Measurements from ENCODE around the gene KISS1. TPM values are rescaled to one million over a fixed set of nuclear protein-coding genes. Genes with fewer than 3 reads are reported as not detected.

The KISS1 gene
- polyA plus RNA-seq, 1 donor: 2.8 TPM

DNA sequence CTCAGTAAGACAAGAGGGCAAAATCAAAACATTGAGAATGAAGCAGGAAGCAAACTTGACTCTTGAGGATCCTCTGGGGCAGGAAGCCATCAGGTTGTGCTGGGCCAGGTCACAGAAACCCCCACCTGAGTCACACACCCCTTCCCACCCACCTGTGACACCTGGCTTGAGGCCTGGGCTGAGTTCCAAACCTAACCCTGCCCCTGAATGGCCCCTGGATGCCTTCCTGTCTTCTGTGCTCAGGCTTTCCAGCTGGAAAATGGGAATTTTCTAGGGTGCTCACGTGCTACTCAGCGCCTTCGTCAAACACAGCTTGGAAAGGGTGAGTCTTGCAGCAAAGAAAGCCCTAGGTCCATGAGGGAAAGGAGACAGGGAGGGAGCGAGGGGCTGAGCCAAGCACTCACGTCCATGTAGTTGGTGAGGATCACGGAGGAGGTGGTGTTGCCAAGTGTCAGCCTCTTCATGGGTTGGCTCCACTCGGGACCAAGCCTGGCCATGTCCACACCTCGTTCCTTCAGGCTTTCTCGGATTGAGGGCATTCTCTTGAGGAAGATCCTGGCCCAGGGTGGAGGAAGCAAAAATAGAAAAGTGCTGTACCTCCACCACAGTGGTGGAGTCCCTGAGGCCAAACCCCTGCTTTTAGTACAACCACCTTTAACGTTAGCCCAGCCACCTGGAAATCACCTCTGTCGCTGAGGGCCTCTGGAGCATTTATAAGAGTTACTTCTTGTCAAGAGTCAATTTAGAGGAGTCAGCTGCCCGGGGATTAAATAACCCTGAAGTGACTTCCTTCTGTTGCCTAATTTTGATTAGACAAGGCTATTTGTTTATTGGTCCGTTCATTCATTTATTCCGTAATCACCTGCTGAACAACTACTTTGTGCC, 34.4 kb downstream of the KISS1 start:
- no peak for DNase-seq
- Histone ChIP-seq H3K27me3 (ENCODE audit: control insufficient read depth, insufficient read depth, low read length) (no peaks in the 10 kb centered on the region), H3K27ac (ENCODE audit: low read length) (no peak overlapping the region), H3K4me3 (ENCODE audit: low read length) (no peak overlapping the region), H3K9me3 (ENCODE audit: control insufficient read depth, low read depth, low read length) (no peaks in the 10 kb centered on the region), H3K36me3 (ENCODE audit: control insufficient read depth, insufficient read depth, low read length) (no peaks in the 10 kb centered on the region), H3K4me1 (ENCODE audit: control insufficient read depth, insufficient read depth, low read length) (no peaks in the 10 kb centered on the region)
- no CpG with 5 or more reads among the region's 14 CpGs for WGBS (ENCODE audit: insufficient coverage, low lambda C conversion rate)

DNA sequence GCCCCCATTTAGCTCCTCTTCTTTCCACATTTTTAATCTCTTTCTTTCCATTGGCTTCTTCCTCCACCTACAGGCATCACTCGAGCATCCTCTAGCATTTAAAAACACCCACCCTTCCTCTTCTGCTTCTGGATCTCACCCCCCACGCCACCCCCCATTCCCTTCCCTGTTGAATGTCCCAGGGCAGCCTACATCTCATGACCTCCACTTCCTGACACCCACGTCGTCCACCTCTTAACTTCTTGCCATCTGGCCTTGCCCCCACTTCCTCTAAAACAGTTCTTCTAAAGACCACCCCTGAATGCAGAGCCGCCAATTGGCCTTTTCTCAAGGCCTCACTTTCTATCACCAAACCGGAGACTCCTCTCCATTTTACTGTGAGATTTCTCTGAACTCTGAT, 38.3 kb downstream of the KISS1 start:
- no peak overlapping the region for H3K4me3 ChIP-seq (ENCODE audit: low read length)
- no peaks in the 10 kb centered on the region for H3K36me3 ChIP-seq (ENCODE audit: control insufficient read depth, insufficient read depth, low read length)
- no peak overlapping the region for H3K27ac ChIP-seq (ENCODE audit: low read length)
- peaks cover 2% of the 10 kb centered on the region for H3K4me1 ChIP-seq (ENCODE audit: control insufficient read depth, insufficient read depth, low read length)
- no peak for DNase-seq
- no peaks in the 10 kb centered on the region for H3K27me3 ChIP-seq (ENCODE audit: control insufficient read depth, insufficient read depth, low read length)
- 66% methylated on average over 3 of the region's 6 CpGs for WGBS (ENCODE audit: insufficient coverage, low lambda C conversion rate)
- no peaks in the 10 kb centered on the region for H3K9me3 ChIP-seq (ENCODE audit: control insufficient read depth, low read depth, low read length)

DNA sequence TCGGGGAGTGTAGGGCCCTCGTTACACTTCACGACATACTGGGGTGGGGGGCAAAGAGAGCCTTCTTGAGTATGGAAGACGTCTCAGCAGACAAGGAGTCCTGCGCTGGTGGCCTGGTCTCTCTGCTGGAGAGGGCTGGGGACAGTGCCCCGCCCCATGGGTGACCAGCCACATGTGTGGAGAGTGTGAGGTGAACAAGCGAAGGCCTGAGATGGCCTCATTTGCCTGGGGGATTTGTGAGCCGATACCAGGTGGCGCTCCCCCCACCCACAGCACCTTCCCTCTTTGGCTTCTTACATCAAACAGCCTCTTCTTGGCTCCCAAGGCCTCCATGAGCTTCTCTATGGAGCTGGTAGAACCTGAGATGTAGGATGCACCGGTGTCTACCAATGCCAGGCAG, 40.4 kb downstream of the KISS1 start:
- H3K9me3 ChIP-seq (ENCODE audit: control insufficient read depth, low read depth, low read length): no peaks in the 10 kb centered on the region
- DNase-seq: no peak
- no CpG with 5 or more reads among the region's 10 CpGs for WGBS (ENCODE audit: insufficient coverage, low lambda C conversion rate)

DNA sequence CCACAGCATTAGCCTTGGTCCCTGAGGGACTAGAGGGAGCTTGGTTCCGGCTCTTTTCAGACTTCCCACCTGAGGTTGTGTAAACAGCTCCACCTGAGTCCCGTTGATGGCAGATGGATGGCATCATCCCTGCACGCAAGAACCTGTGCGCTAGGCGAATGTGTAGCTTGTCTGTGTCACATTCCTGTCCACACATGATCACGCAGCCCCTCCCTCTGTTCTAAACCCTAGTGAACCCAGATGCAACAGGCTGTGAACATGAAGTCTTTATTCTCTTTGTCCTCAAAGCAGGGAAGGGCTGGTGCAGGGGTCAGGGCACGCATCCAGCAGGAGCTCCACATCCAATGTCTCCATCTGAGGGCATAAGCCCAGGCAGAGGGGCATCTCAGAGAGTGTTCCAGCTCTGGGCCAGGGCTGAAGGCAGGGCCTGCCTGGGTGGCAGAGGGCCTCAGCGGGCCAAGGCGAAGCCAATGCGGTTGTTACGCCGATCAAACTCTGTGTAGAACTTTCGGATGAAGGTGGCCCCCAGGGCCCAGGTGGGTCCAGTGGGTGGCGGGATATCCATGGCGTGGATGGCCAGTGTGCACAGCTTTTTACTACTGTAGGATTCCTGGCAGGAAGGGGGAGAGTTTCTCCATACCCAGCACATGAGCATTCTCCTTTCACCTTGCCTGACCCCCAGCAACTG, 41.6 kb downstream of the KISS1 start:
- Histone ChIP-seq H3K4me1 (ENCODE audit: control insufficient read depth, insufficient read depth, low read length) (peaks cover 18% of the 10 kb centered on the region), H3K27me3 (ENCODE audit: control insufficient read depth, insufficient read depth, low read length) (no peaks in the 10 kb centered on the region), H3K27ac (ENCODE audit: low read length) (no peak overlapping the region), H3K36me3 (ENCODE audit: control insufficient read depth, insufficient read depth, low read length) (no peaks in the 10 kb centered on the region), H3K4me3 (ENCODE audit: low read length) (no peak overlapping the region), H3K9me3 (ENCODE audit: control insufficient read depth, low read depth, low read length) (no peaks in the 10 kb centered on the region)
- no peak for DNase-seq
- no CpG with 5 or more reads among the region's 15 CpGs for WGBS (ENCODE audit: insufficient coverage, low lambda C conversion rate)

More for the DNA sequence above, 40.4 kb downstream of the KISS1 start:
- Histone ChIP-seq H3K27ac (ENCODE audit: low read length) (no peak overlapping the region), H3K4me1 (ENCODE audit: control insufficient read depth, insufficient read depth, low read length) (peaks cover 15% of the 10 kb centered on the region), H3K36me3 (ENCODE audit: control insufficient read depth, insufficient read depth, low read length) (no peaks in the 10 kb centered on the region), H3K4me3 (ENCODE audit: low read length) (no peak overlapping the region), H3K27me3 (ENCODE audit: control insufficient read depth, insufficient read depth, low read length) (no peaks in the 10 kb centered on the region)

DNA sequence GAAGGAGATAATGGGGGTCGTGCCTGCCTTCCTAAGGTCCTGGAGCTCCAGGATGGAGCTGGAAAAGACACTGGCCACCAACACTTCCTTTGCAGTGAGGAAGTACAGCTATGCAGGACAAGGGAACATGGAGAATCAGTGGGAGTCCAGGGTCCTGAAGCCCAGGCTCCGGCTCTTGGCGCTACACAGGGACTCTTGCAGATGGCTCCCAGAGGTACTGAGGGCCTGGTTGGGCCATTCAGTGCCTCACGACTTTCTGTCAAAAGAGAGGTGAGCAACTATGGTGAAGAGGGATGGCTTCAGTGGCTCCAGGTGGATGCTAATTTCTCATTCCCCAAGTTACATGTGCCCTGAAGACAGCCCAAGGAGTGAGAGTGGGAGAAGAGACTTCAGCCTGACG, 42.6 kb downstream of the KISS1 start:
- 80% methylated on average over 1 of the region's 5 CpGs for WGBS (ENCODE audit: insufficient coverage, low lambda C conversion rate)
- Histone ChIP-seq H3K27ac (ENCODE audit: low read length) (no peak overlapping the region), H3K4me1 (ENCODE audit: control insufficient read depth, insufficient read depth, low read length) (peaks cover 18% of the 10 kb centered on the region), H3K27me3 (ENCODE audit: control insufficient read depth, insufficient read depth, low read length) (no peaks in the 10 kb centered on the region), H3K9me3 (ENCODE audit: control insufficient read depth, low read depth, low read length) (no peaks in the 10 kb centered on the region), H3K36me3 (ENCODE audit: control insufficient read depth, insufficient read depth, low read length) (no peaks in the 10 kb centered on the region), H3K4me3 (ENCODE audit: low read length) (no peak overlapping the region)
- DNase-seq: no peak

DNA sequence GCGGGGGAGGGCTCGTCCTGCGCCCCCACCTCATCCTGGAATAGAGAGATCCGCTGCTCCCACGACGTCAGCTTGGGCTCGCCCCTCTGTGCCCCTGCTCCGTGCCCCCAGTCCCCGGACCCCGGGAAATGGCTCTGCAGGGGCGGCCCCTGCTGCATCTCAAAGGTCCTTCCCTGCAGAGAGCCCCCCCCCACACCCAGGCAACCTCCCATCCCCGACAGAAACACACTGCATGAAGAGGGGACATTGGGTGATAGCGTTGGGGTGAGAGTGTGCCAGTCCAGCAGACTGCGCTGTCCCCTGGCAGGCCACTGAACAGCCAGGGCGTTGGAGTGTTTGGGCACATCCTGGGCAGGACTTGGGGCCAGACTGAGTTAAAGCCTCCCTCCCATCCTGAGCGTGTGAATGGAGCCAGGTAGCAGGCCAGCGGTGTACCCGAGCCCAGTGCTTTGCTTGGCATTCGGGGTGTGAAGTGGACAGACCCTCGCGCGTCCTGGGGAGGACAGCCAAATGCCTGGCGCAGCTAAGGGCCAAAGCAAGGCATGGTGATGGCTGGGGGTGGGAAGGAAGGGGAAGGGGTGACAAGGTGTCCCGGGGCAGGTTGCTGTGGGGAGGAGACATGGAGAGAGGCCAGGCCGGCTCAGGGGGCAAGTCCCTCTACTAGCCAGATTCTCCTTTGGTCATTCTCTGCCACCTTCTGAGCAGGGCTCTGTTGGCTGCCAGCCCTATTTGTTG, 43.8 kb downstream of the KISS1 start:
- Histone ChIP-seq H3K4me3 (ENCODE audit: low read length) (peak overlapping the region; percentile 59), H3K9me3 (ENCODE audit: control insufficient read depth, low read depth, low read length) (no peaks in the 10 kb centered on the region), H3K27me3 (ENCODE audit: control insufficient read depth, insufficient read depth, low read length) (no peaks in the 10 kb centered on the region), H3K27ac (ENCODE audit: low read length) (peak overlapping the region; percentile 42), H3K36me3 (ENCODE audit: control insufficient read depth, insufficient read depth, low read length) (no peaks in the 10 kb centered on the region), H3K4me1 (ENCODE audit: control insufficient read depth, insufficient read depth, low read length) (peaks cover 29% of the 10 kb centered on the region)
- WGBS (ENCODE audit: insufficient coverage, low lambda C conversion rate): no CpG with 5 or more reads among the region's 25 CpGs
- peak in 1 of 2 donors; percentile 20 for DNase-seq

DNA sequence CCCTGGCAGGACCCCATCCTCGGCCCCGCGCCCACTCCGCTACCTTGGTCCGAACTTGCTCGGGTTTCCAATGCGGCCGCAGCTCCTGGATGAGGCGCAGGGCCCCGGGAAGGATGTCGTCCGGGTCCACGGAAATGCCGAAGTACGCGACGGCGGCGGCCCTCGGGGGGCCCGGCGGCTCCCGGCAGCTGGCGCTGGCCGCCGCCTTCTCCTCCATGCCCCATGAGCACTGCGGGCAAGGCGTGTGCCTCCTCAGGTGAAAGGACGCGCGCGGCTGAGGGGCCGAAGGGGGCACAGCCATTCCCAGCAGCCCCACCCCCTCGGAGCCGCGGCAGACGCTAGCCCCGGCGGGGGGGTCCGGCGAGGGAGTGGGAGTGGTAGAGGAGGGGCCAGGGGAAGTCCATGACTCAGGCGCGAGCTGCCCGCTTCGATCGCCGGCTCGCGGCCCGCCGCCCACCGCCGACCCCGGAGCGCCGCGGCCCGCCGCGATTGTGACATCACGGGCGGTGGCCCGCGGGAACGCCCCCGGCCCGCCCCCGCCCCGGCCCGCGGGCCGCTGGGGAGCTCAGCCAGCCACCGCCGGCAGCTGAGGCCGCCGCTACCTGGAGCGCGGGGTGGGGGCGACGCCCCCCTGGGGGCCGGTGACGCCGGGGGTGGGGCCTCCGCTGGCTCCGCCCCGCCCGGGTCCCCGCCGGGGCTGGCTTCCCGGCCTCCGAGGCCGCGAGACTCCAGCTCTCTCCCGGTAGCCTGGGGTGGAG, 44.6 kb downstream of the KISS1 start, which contains the start of gene ETNK2:
Gene ETNK2 (minus strand): TSS at position 493 of the 758 bp plus-strand sequence. CDS start 192 bp downstream, at position 301.
- no CpG with 5 or more reads among the region's 94 CpGs for WGBS (ENCODE audit: insufficient coverage, low lambda C conversion rate)
- H3K27ac ChIP-seq (ENCODE audit: low read length): peak within 1 kb of the TSS; percentile 42

DNA sequence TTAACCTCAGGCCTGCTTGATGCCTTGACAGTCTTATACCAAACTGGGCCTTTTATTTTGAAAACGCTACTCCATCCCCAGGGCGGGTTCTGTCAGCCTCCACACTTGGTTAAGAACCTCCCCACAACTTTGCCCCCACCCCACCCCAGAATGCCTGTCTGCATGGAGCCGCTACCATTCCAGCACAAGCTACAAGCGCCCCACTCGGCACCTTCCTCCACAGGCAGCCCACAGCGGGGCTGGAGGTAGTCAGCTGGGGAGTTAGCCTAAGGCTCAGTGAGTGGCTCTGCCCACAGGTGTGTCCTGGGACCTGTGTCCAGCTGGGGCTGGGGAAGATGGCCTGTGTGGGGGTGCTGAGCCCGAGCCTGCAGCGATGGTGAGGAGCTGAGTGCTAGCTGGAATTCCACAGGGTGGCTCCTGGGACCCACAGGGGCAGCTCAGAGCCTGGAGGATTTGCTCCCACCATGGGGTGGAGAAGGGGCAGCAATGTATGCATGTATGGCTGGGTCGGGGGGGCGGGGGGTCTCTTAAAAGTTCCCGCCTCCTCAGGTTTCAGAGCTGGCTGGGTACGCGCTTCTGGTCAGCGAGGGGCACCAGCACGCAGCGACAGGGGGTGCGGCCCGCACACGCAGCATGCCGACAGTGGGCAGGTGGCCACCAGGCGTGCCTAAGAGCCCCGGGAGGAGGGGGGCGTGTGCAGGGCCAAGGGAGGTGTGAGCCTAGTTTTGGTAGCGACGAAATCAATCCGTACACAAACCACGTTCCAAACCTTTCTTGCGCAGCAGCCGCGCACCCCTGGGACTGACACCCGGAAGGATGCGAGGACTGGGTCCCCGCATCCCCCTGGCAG, 45.4 kb downstream of the KISS1 start:
- Histone ChIP-seq H3K27me3 (ENCODE audit: control insufficient read depth, insufficient read depth, low read length) (no peaks in the 10 kb centered on the region), H3K4me3 (ENCODE audit: low read length) (peak overlapping the region; percentile 86), H3K4me1 (ENCODE audit: control insufficient read depth, insufficient read depth, low read length) (peaks cover 44% of the 10 kb centered on the region), H3K9me3 (ENCODE audit: control insufficient read depth, low read depth, low read length) (no peaks in the 10 kb centered on the region), H3K27ac (ENCODE audit: low read length) (peak overlapping the region; percentile 8), H3K36me3 (ENCODE audit: control insufficient read depth, insufficient read depth, low read length) (peaks cover 6% of the 10 kb centered on the region)
- peak in 1 of 2 donors; percentile 18 for DNase-seq
- no CpG with 5 or more reads among the region's 33 CpGs for WGBS (ENCODE audit: insufficient coverage, low lambda C conversion rate)

More for the DNA sequence above, 44.6 kb downstream of the KISS1 start, which contains the start of gene ETNK2:
- peaks cover 36% of the 10 kb centered on the region for H3K4me1 ChIP-seq (ENCODE audit: control insufficient read depth, insufficient read depth, low read length)
- peak within 1 kb of the TSS; percentile 86 for H3K4me3 ChIP-seq (ENCODE audit: low read length)
- DNase-seq: peak; percentile 71 to 86
- H3K27me3 ChIP-seq (ENCODE audit: control insufficient read depth, insufficient read depth, low read length): no peaks in the 10 kb centered on the region
- no peaks in the 10 kb centered on the region for H3K36me3 ChIP-seq (ENCODE audit: control insufficient read depth, insufficient read depth, low read length)
- H3K9me3 ChIP-seq (ENCODE audit: control insufficient read depth, low read depth, low read length): no peaks in the 10 kb centered on the region

Data from large intestine (tissue), 3 donors.